ENCODE results near the gene VNN1.
"Not testable (repeated sequence)": the region's sequence is repeated elsewhere in the genome, so short reads cannot be mapped to it uniquely, and the experiment has no call there.

VNN1 gene

GRCh38 chr6:132666118-132666517, 47.7 kb downstream of the VNN1 start:
- DNase-seq: no peak

- DNase-seq: no peak
These were observed 49.4 kb downstream of the VNN1 start for GRCh38 chr6:132664309-132665034.

GRCh38 chr6:132663661-132664060, 50.2 kb downstream of the VNN1 start:
- no peak for DNase-seq

- no peak for DNase-seq
These were observed 51.9 kb downstream of the VNN1 start for GRCh38 chr6:132661906-132662305.

GRCh38 chr6:132659082-132659481, 54.8 kb downstream of the VNN1 start, which contains the start of gene TAAR1:
Gene TAAR1 (minus strand): TSS chr6:132659182. CDS start chr6:132646003, 13,179 bp downstream.
- DNase-seq: no peak

- no peak for DNase-seq
These were observed 62.8 kb downstream of the VNN1 start for GRCh38 chr6:132651062-132651461.

GRCh38 chr6:132650429-132650828, 63.4 kb downstream of the VNN1 start:
- DNase-seq: no peak

- no peak for DNase-seq
These were observed 65.0 kb downstream of the VNN1 start for GRCh38 chr6:132648828-132649227.

GRCh38 chr6:132648356-132648755, 65.5 kb downstream of the VNN1 start:
- no peak for DNase-seq

- no peak for DNase-seq
These were observed 70.3 kb downstream of the VNN1 start for GRCh38 chr6:132643547-132643946.

- not testable (repeated sequence) for DNase-seq
These were observed 76.7 kb downstream of the VNN1 start for GRCh38 chr6:132637135-132637534.

- not testable (repeated sequence) for DNase-seq
These were observed 77.9 kb downstream of the VNN1 start for GRCh38 chr6:132635906-132636305.

- not testable (repeated sequence) for DNase-seq
These were observed 78.6 kb downstream of the VNN1 start for GRCh38 chr6:132635288-132635687.

GRCh38 chr6:132634796-132635195, 79.1 kb downstream of the VNN1 start:
- no peak for DNase-seq

GRCh38 chr6:132633362-132633761, 80.5 kb downstream of the VNN1 start:
- DNase-seq: no peak
